D721Med (cell line): ENCODE measurements around the gene INSIG1.

Source experiments
- DNase-seq: peaks from one replicate; pipeline ENCODE4 v3.0.0; 2011; ENCODE audit warnings: low spot score; ENCODE audit not compliant: insufficient read length
- FAIRE-seq: peaks from 2 replicates; lab custom pipeline; 2011; peaks lifted over from hg19 to GRCh38; lab: Jason Lieb, UNC
- CTCF ChIP-seq: IDR thresholded peaks from 2 replicates; pipeline ENCODE4 v1.5.1; 2012; ENCODE audit warnings: mild to moderate bottlenecking, control low read depth; ENCODE audit not compliant: insufficient read depth; ENCODE audit errors: missing control alignments

The INSIG1 gene

GRCh38 chr7:155338632-155339320 is 41.1 kb downstream of the INSIG1 start:
- no peak for FAIRE-seq

GRCh38 chr7:155339474-155339873 is 41.8 kb downstream of the INSIG1 start:
- FAIRE-seq = no peak
- no peak for DNase-seq
- TF ChIP-seq CTCF = no peak

More at GRCh38 chr7:155338632-155339320, 41.1 kb downstream of the INSIG1 start:
- no peak for TF ChIP-seq CTCF
- DNase-seq = no peak

GRCh38 chr7:155340071-155340531 is 42.4 kb downstream of the INSIG1 start:
- FAIRE-seq (no peak), DNase-seq (no peak)
- no peak for TF ChIP-seq CTCF

- FAIRE-seq = no peak
- no peak for DNase-seq
Measured at GRCh38 chr7:155340721-155341120, 43.0 kb downstream of the INSIG1 start.

GRCh38 chr7:155341463-155341983 is 43.8 kb downstream of the INSIG1 start:
- FAIRE-seq (no peak), DNase-seq (no peak)
- TF ChIP-seq CTCF = no peak

More at GRCh38 chr7:155340721-155341120, 43.0 kb downstream of the INSIG1 start:
- no peak for TF ChIP-seq CTCF

- DNase-seq (no peak), FAIRE-seq (no peak)
- TF ChIP-seq CTCF = no peak
Measured at GRCh38 chr7:155342313-155342712, 44.6 kb downstream of the INSIG1 start.

GRCh38 chr7:155343150-155343549 is 45.5 kb downstream of the INSIG1 start:
- no peak for FAIRE-seq
- no peak for DNase-seq
- no peak for TF ChIP-seq CTCF
